A673 (cell line): ENCODE data around the gene FPGS. TPM values are rescaled to one million over a fixed set of nuclear protein-coding genes. Genes with fewer than 3 reads are reported as not detected.

Experiments used
- BruUV-seq: library from RNA; stranded (reverse); fragments of 400-500 nt; replicated peaks from 2 replicates; lab custom pipeline; 2021; lab: Mats Ljungman, UMichigan
- CTCF ChIA-PET: fragments of 300-600 bp; sonication (Branson Sonifier 250); formaldehyde crosslinking; loops from one replicate; lab custom pipeline; 2022; ENCODE audit warnings: antibody characterized with exemption; lab: Charles Lee
- POLR2A ChIA-PET: fragments of 300-600 bp; sonication (Branson Sonifier 250); formaldehyde crosslinking; loops from one replicate; lab custom pipeline; 2022; ENCODE audit warnings: antibody characterized with exemption; ENCODE audit not compliant: low non-redundant PET; lab: Charles Lee
- DNase-seq: peaks from one replicate; pipeline ENCODE4 v3.0.0-alpha.2; 2015; ENCODE audit warnings: low spot score
- H3K27ac ChIP-seq: fragments of 200-600 bp; sonication (generic); 2 replicates; pipeline ENCODE4 v1.5.1; 2016; ENCODE audit warnings: mixed run types, low read depth, mild to moderate bottlenecking, mixed read lengths, antibody characterized with exemption, low read length; ENCODE audit not compliant: poor library complexity, severe bottlenecking
- H3K27me3 ChIP-seq: fragments of 200-600 bp; sonication (generic); replicated peaks from 2 replicates; pipeline ENCODE4 v1.6.1; 2017; ENCODE audit warnings: mixed run types, low read depth, mild to moderate bottlenecking, mixed read lengths, antibody characterized with exemption, low read length; ENCODE audit not compliant: insufficient read depth, poor library complexity
- H3K36me3 ChIP-seq: fragments of 200-600 bp; sonication (generic); 2 replicates; pipeline ENCODE4 v1.6.1; 2016; ENCODE audit warnings: mixed run types, mild to moderate bottlenecking, mixed read lengths, antibody characterized with exemption, low read length; ENCODE audit not compliant: insufficient read depth, poor library complexity, severe bottlenecking
- H3K4me1 ChIP-seq: fragments of 200-600 bp; sonication (generic); 2 replicates; pipeline ENCODE4 v1.6.1; 2017; ENCODE audit warnings: mixed run types, mild to moderate bottlenecking, mixed read lengths, antibody characterized with exemption, low read length; ENCODE audit not compliant: insufficient read depth, poor library complexity, severe bottlenecking
- H3K4me3 ChIP-seq: fragments of 200-600 bp; sonication (generic); 2 replicates; pipeline ENCODE4 v1.5.1; 2016; ENCODE audit warnings: low read depth, mixed run types, mild to moderate bottlenecking, mixed read lengths, low read length; ENCODE audit not compliant: poor library complexity, severe bottlenecking
- H3K9me3 ChIP-seq: fragments of 200-600 bp; sonication (generic); 2 replicates; pipeline ENCODE4 v1.6.1; 2016; ENCODE audit warnings: mixed run types, low read depth, mild to moderate bottlenecking, mixed read lengths, antibody characterized with exemption, low read length; ENCODE audit not compliant: poor library complexity, severe bottlenecking
- EZH2 ChIP-seq: fragments of 200-600 bp; sonication (generic); IDR thresholded peaks from 2 replicates; pipeline ENCODE4 v1.6.1; 2017; ENCODE audit warnings: borderline replicate concordance, low read depth, mild to moderate bottlenecking, mixed read lengths, antibody characterized with exemption, low read length; ENCODE audit not compliant: poor library complexity, severe bottlenecking
- intact Hi-C: fragments of 100-400 bp; cut with micrococcal nuclease; formaldehyde crosslinking; loops from one replicate; pipeline ENCODE4 v1.10.0; 2022; ENCODE audit not compliant: unreplicated experiment
- total RNA-seq: library from RNA; stranded (reverse); gene quantifications from 2 replicates; pipeline ENCODE4 v1.2.3, GENCODE V29; 2021
- TF ChIP-seq, protein P1 (sequence below): fragments of 300-800, 200-600 bp; sonication (generic); conservative IDR thresholded peaks from 2 replicates; pipeline ENCODE4 v1.5.1; 2017; ENCODE audit warnings: low read depth, mild to moderate bottlenecking, antibody characterized with exemption, low read length, moderate library complexity, mixed read lengths

The FPGS gene
- total RNA-seq, 1 experiment from 2014 or later, result 74.9 TPM

DNA sequence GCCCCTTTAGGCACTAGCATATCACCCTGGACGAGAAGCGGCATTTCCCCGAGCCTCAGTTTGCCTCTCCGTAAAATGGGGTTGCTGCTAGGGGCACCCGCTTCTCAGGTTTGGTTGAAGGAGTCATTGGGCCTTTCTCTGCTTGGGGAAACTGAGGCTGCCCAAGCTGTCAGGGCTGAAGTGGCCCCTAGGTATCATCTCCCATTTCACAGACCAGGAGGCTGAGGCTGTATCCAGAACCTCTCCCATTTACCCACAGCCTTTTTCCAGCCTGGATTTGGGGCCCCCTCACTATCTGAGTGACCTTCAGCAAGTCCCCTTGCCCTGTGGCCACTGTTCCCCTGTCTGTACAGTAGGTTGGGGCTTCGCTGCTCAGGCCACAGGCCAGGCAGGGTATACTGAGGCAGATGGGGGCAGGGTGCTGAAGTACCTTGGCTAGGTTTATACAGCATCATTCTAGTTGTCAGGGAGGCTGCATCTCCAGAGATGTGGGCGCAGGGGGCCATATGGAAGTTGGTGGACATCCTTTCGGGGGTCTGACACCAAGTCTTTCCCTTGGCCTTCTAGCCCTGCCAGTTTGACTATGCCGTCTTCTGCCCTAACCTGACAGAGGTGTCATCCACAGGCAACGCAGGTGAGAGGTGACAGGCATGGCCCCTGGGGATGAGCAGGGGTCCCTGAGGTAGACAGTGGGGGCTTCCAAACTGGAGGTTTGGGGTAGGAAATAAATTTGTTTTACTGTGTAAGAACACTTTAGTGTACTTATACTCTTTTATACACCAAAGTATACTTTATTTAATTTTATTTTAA, 7.9 kb downstream of the FPGS start:
- TF ChIP-seq, protein P1, sequence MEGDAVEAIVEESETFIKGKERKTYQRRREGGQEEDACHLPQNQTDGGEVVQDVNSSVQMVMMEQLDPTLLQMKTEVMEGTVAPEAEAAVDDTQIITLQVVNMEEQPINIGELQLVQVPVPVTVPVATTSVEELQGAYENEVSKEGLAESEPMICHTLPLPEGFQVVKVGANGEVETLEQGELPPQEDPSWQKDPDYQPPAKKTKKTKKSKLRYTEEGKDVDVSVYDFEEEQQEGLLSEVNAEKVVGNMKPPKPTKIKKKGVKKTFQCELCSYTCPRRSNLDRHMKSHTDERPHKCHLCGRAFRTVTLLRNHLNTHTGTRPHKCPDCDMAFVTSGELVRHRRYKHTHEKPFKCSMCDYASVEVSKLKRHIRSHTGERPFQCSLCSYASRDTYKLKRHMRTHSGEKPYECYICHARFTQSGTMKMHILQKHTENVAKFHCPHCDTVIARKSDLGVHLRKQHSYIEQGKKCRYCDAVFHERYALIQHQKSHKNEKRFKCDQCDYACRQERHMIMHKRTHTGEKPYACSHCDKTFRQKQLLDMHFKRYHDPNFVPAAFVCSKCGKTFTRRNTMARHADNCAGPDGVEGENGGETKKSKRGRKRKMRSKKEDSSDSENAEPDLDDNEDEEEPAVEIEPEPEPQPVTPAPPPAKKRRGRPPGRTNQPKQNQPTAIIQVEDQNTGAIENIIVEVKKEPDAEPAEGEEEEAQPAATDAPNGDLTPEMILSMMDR, result no peak
- TF ChIP-seq EZH2, result no peak
- ChIA-PET CTCF (no interaction called here), POLR2A (no interaction called here)
- H3K9me3 ChIP-seq, result no peaks in the 10 kb centered on the region
- no peaks in the 10 kb centered on the region for H3K27me3 ChIP-seq
- no peaks in the 10 kb centered on the region for H3K4me1 ChIP-seq
- no peak overlapping the region for H3K27ac ChIP-seq
- no peak for DNase-seq
- H3K36me3 ChIP-seq, result peaks cover 56% of the 10 kb centered on the region
- no peak overlapping the region for H3K4me3 ChIP-seq
- BruUV-seq, result no TSS peak
- intact Hi-C loops, result no loop called here

GRCh38 chr9:127812011-127812410, 9.3 kb downstream of the FPGS start:
- DNase-seq, result no peak
- no peaks in the 10 kb centered on the region for H3K4me1 ChIP-seq
- intact Hi-C loops, result no loop called here
- BruUV-seq, result no TSS peak
- POLR2A ChIA-PET, result interaction anchor here (0.7 kb wide), 1 partner anchor 567 kb away, joined by 3 read pairs; no protein-coding TSS in a partner anchor
- peaks cover 49% of the 10 kb centered on the region for H3K36me3 ChIP-seq
- TF ChIP-seq EZH2, result no peak
- TF ChIP-seq, protein P1, result no peak
- H3K27ac ChIP-seq, result no peak overlapping the region
- H3K27me3 ChIP-seq, result no peaks in the 10 kb centered on the region
- H3K4me3 ChIP-seq, result no peak overlapping the region
- no peaks in the 10 kb centered on the region for H3K9me3 ChIP-seq
- CTCF ChIA-PET, result no interaction called here

- Histone ChIP-seq H3K27me3 (no peaks in the 10 kb centered on the region), H3K36me3 (peaks cover 46% of the 10 kb centered on the region), H3K4me1 (no peaks in the 10 kb centered on the region), H3K4me3 (no peak overlapping the region), H3K9me3 (no peaks in the 10 kb centered on the region), H3K27ac (no peak overlapping the region)
- intact Hi-C loops, result no loop called here
- CTCF ChIA-PET, result no interaction called here
- no peak for TF ChIP-seq EZH2
- TF ChIP-seq, protein P1, result no peak
- no TSS peak for BruUV-seq
- DNase-seq, result no peak
- POLR2A ChIA-PET, result no interaction called here
Measured at GRCh38 chr9:127812936-127813675, 10.4 kb downstream of the FPGS start.
